GM18520 (cell line): ENCODE data around the gene TLNRD1.

ENCODE experiments used
- ATAC-seq: cut with Tn5 transposase; IDR thresholded peaks from one replicate; pipeline ENCODE4 v1.9.1; 2021; ENCODE audit not compliant: unreplicated experiment

TLNRD1 gene

DNA sequence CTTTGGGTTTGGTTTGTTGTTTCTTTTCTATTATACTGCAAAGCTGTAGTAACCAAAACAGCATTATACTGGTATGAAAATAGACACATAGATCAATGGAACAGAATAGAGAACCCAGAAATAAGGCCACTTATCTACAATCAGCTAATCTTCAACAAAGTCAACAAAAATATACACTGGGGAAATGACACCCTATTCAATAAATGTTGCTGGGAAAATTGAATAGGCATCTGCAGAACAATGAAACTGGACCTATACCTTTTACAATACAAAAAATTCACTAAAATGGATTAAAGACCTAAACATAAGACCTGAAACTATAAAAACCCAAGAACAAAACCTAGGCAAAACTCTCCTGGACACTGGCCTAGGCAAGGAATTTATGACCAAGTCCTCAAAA is 52.9 kb downstream of the TLNRD1 start:
- no peak for ATAC-seq

DNA sequence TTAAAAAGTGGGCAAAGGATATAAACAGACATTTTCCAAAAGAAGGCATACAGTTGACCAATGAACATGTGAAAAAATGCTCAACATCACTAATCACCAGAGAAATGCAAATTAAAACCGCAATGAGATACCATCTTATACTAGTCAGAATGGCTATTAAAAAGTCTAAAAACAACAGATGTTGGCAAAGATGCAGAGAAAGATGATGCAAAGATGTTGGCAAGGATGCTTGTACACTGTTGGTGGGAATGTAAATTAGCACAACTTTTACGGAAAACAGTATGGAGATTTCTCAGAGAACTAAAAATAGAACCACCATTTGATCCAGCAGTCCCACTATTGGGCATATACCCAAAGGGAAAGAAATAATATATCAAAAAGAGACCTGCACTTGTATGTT is 53.5 kb downstream of the TLNRD1 start:
- ATAC-seq = no peak
